IMR-90 (cell line): ENCODE results near the gene RFX4. TPM values are rescaled to one million over a fixed set of nuclear protein-coding genes. Genes with fewer than 3 reads are reported as not detected.

Source experiments
- ATAC-seq: fragments of 200-7000 bp; cut with Tn5 transposase; 2 replicates; pipeline ENCODE4 v1.9.1; 2020; ENCODE audit warnings: low read depth, mild to moderate bottlenecking, moderate library complexity
- BruUV-seq: library from RNA; stranded (reverse); fragments of 400-500 nt; replicated peaks from 2 replicates; lab custom pipeline; 2021; lab: Mats Ljungman, UMichigan
- CTCF ChIA-PET: fragments of 300-600 bp; formaldehyde crosslinking; extraction: SDS; loops from one replicate; lab custom pipeline; 2021; ENCODE audit warnings: antibody characterized with exemption; lab: Yijun Ruan, JAX
- POLR2A ChIA-PET: fragments of 300-600 bp; sonication (Branson Sonifier 250); formaldehyde crosslinking; loops from one replicate; lab custom pipeline; 2022; ENCODE audit warnings: antibody characterized with exemption; ENCODE audit not compliant: unreplicated experiment; lab: Charles Lee
- DNase-seq: peaks from one replicate; pipeline ENCODE4 v3.0.0; 2013
- H2AFZ ChIP-seq: replicated peaks from 2 replicates; pipeline ENCODE3; 2013; ENCODE audit warnings: low read length, mild to moderate bottlenecking; ENCODE audit not compliant: poor library complexity
- H2AK5ac ChIP-seq: 2 replicates; pipeline ENCODE4 v1.6.1; 2013; ENCODE audit warnings: low read depth, low read length, inconsistent platforms
- H2AK9ac ChIP-seq: replicated peaks from 2 replicates; pipeline ENCODE3; 2013; ENCODE audit warnings: mild to moderate bottlenecking, low read depth, low read length, moderate library complexity; ENCODE audit not compliant: poor library complexity
- H2BK120ac ChIP-seq: 2 replicates; pipeline ENCODE4 v1.6.1; 2013; ENCODE audit warnings: low read depth, low read length, inconsistent platforms
- H2BK15ac ChIP-seq: 3 replicates; pipeline ENCODE4 v1.6.1; 2013; ENCODE audit warnings: low read depth, low read length, inconsistent platforms
- H2BK20ac ChIP-seq: 2 replicates; pipeline ENCODE4 v1.6.1; 2013; ENCODE audit warnings: low read depth, mild to moderate bottlenecking, inconsistent platforms, low read length, moderate library complexity
- H2BK5ac ChIP-seq: 2 replicates; pipeline ENCODE4 v1.6.1; 2013; ENCODE audit warnings: mild to moderate bottlenecking, low read depth, low read length, inconsistent platforms; ENCODE audit not compliant: poor library complexity, severe bottlenecking
- H3K14ac ChIP-seq: replicated peaks from 2 replicates; pipeline ENCODE4 v1.6.1; 2013; ENCODE audit warnings: low read depth, low read length, inconsistent platforms
- H3K18ac ChIP-seq: 2 replicates; pipeline ENCODE4 v1.6.1; 2013; ENCODE audit warnings: low read depth, low read length, control low read depth
- H3K23ac ChIP-seq: 2 replicates; pipeline ENCODE4 v1.6.1; 2013; ENCODE audit warnings: low read depth, low read length, inconsistent platforms
- H3K27ac ChIP-seq: 2 replicates; pipeline ENCODE4 v1.5.1; 2013; ENCODE audit warnings: mild to moderate bottlenecking, control low read depth, low read length; ENCODE audit not compliant: insufficient read depth
- H3K27me3 ChIP-seq: 2 replicates; pipeline ENCODE4 v1.6.1; 2013; ENCODE audit warnings: low read length; ENCODE audit not compliant: control insufficient read depth, insufficient read depth
- H3K36me3 ChIP-seq: 2 replicates; pipeline ENCODE4 v1.6.1; 2013; ENCODE audit warnings: low read length, mixed read lengths; ENCODE audit not compliant: control insufficient read depth, insufficient read depth
- H3K4ac ChIP-seq: 2 replicates; pipeline ENCODE4 v1.6.1; 2013; ENCODE audit warnings: low read depth, low read length, inconsistent platforms
- H3K4me1 ChIP-seq: 2 replicates; pipeline ENCODE4 v1.6.1; 2013; ENCODE audit warnings: low read length, mixed read lengths; ENCODE audit not compliant: control insufficient read depth, insufficient read depth
- H3K4me2 ChIP-seq: 2 replicates; pipeline ENCODE4 v1.6.1; 2013; ENCODE audit warnings: low read depth, mild to moderate bottlenecking, control low read depth, low read length, moderate library complexity
- H3K4me3 ChIP-seq: 2 replicates; pipeline ENCODE4 v1.5.1; 2013; ENCODE audit warnings: low read depth, mild to moderate bottlenecking, control low read depth, low read length, moderate library complexity; ENCODE audit not compliant: insufficient read depth
- H3K56ac ChIP-seq: 2 replicates; pipeline ENCODE4 v1.6.1; 2013; ENCODE audit warnings: low read length, inconsistent platforms; ENCODE audit not compliant: insufficient read depth; ENCODE audit errors: extremely low read depth
- H3K79me1 ChIP-seq, 2 experiments: 2 replicates each; pipeline ENCODE4 v1.6.1; 2013; ENCODE audit warnings: low read length in 2 of 2, inconsistent platforms in 1 of 2, low read depth in 1 of 2
- H3K9ac ChIP-seq: 2 replicates; pipeline ENCODE4 v1.6.1; 2013; ENCODE audit warnings: low read depth, low read length, control low read depth
- H3K9me1 ChIP-seq: 2 replicates; pipeline ENCODE4 v1.6.1; 2013; ENCODE audit warnings: low read length, inconsistent platforms; ENCODE audit not compliant: insufficient read depth
- H3K9me3 ChIP-seq: 2 replicates; pipeline ENCODE4 v1.6.1; 2013; ENCODE audit warnings: low read length; ENCODE audit not compliant: control insufficient read depth, insufficient read depth
- H4K20me1 ChIP-seq: 2 replicates; pipeline ENCODE4 v1.6.1; 2013; ENCODE audit warnings: low read length, inconsistent platforms; ENCODE audit not compliant: insufficient read depth
- H4K5ac ChIP-seq: 2 replicates; pipeline ENCODE4 v1.6.1; 2013; ENCODE audit warnings: mild to moderate bottlenecking, low read depth, low read length, control low read depth
- H4K8ac ChIP-seq, 2 experiments: 2 replicates each; pipeline ENCODE4 v1.6.1; 2013; ENCODE audit warnings: low read depth in 2 of 2, low read length in 2 of 2, control low read depth in 1 of 2, inconsistent platforms in 1 of 2
- H4K91ac ChIP-seq: 2 replicates; pipeline ENCODE4 v1.6.1; 2013; ENCODE audit warnings: low read depth, low read length, inconsistent platforms; ENCODE audit not compliant: insufficient read depth
- CEBPB ChIP-seq: IDR thresholded peaks from 2 replicates; pipeline ENCODE4 v1.6.1; 2012; ENCODE audit warnings: low read depth, low read length, improper control_type of control experiment
- FOS ChIP-seq: fragments of 150-350 bp; IDR thresholded peaks from 2 replicates; pipeline ENCODE4 v1.6.1; 2016; ENCODE audit warnings: low read depth, low read length
- MAFK ChIP-seq: IDR thresholded peaks from 2 replicates; pipeline ENCODE4 v1.6.1; 2012; ENCODE audit warnings: low read depth, low read length, improper control_type of control experiment
- MAZ ChIP-seq: IDR thresholded peaks from 2 replicates; pipeline ENCODE4 v1.6.1; 2012; ENCODE audit warnings: low read depth, mild to moderate bottlenecking, low read length, improper control_type of control experiment, moderate library complexity, borderline replicate concordance
- NFE2L2 ChIP-seq: fragments of 150-350 bp; IDR thresholded peaks from 2 replicates; pipeline ENCODE4 v1.6.1; 2016; ENCODE audit warnings: low read depth, mild to moderate bottlenecking, low read length
- POLR2A ChIP-seq: IDR thresholded peaks from 2 replicates; pipeline ENCODE4 v1.6.1; 2012; ENCODE audit warnings: mild to moderate bottlenecking, low read depth, low read length
- RAD21 ChIP-seq: IDR thresholded peaks from 2 replicates; pipeline ENCODE4 v1.6.1; 2012; ENCODE audit warnings: low read length, improper control_type of control experiment
- RFX5 ChIP-seq: IDR thresholded peaks from 2 replicates; pipeline ENCODE4 v1.8.0; 2012; ENCODE audit warnings: low read depth, mild to moderate bottlenecking, low read length, moderate library complexity
- SMC3 ChIP-seq: fragments of 150-350 bp; IDR thresholded peaks from 2 replicates; pipeline ENCODE4 v1.6.1; 2016; ENCODE audit warnings: low read depth, mild to moderate bottlenecking, antibody characterized with exemption, low read length, moderate library complexity
- WGBS, 2 experiments: methylation state at CpG; one replicate each; pipeline versions ENCODE4 v1.1.5 to v1.1.7; 2013; ENCODE audit warnings: missing lambda C conversion rate in 2 of 2; ENCODE audit not compliant: insufficient read length in 1 of 2; ENCODE audit errors: extremely low coverage in 2 of 2; 5-methylcytosine and 5-hydroxymethylcytosine counted together
- dilution Hi-C: fragments of 300-500 bp; cut with HindIII; formaldehyde crosslinking; loops from one replicate; pipeline ENCODE4 v1.14.3; 2018; ENCODE audit warnings: low sequenced_read_pairs; ENCODE audit not compliant: unreplicated experiment
- in situ Hi-C: fragments of 300-500 bp; cut with MboI; formaldehyde crosslinking; loops from 3 replicates; pipeline ENCODE4 v1.14.3; 2019; ENCODE audit warnings: low sequenced_read_pairs, inconsistent platforms, mixed read lengths
- intact Hi-C: fragments of 100-400 bp; cut with micrococcal nuclease; formaldehyde crosslinking; loops from 2 replicates; pipeline ENCODE4 v1.10.0; 2022
- polyA plus RNA-seq, 3 experiments: library from polyadenylated mRNA; depleted of rRNA; stranded (reverse); fragments of >200 nt; gene quantifications; 2 replicates each; pipeline ENCODE4 v1.2.3, GENCODE V29; 2012; ENCODE audit warnings: low replicate concordance in 1 of 3
- total RNA-seq: library from RNA; depleted of rRNA; stranded (reverse); fragments of >200 nt; gene quantifications from 2 replicates; pipeline ENCODE4 v1.2.3, GENCODE V29; 2012
- TF ChIP-seq, protein P1 (sequence below): fragments of 150-350 bp; IDR thresholded peaks from 2 replicates; pipeline ENCODE4 v1.6.1; 2016; ENCODE audit warnings: low read depth, mild to moderate bottlenecking, low read length, moderate library complexity, borderline replicate concordance
- TF ChIP-seq, protein P2 (sequence below): conservative IDR thresholded peaks from 2 replicates; pipeline ENCODE4 v1.5.1; 2012; ENCODE audit warnings: mild to moderate bottlenecking, low read depth, low read length, improper control_type of control experiment

The RFX4 gene
- total and polyA plus RNA-seq, 2 of the 4 experiments (the other 2 are of a cell fraction) = not detected

DNA sequence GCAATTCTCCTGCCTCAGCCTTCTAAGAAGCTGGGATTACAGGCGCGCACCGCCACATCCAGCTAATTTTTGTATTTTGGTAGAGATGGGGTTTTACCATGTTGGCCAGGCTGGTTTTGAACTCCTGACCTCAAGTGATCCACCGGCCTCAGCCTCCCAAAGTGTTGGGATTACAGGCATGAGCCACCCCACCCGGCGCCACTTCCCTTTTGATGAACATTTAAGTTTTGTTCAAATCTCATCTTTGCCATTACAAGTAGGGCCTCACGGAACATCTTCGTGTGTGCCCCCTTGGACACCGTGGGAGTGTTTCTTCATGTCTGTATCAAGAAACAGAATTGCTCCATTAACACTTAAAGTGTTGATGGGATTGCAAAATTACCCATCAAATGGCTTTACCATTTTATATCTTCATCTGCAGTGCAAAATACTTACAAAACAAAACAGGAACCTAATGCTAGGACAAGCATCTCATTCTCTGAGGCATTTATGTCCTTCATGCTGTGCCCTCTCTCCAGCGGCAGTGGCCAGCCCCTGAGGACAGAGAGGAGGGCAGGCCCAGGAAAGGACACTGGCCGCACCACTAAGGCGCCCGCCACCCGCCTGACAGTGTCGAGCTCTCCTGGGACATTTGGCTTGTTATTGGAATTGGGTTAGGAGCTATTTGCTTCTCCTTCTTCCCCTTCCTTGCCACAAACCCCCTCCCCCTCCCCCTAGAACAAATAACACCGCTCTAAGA lies 61.7 kb downstream of the RFX4 start:
- Histone ChIP-seq H3K27ac (no peak overlapping the region), H2BK5ac (no peak overlapping the region), H2AK5ac (no peak overlapping the region), H3K9me3 (no peaks in the 10 kb centered on the region), H2AK9ac (no peak overlapping the region), H3K4ac (no peak overlapping the region), H3K18ac (no peak overlapping the region), H3K79me1 (no peaks in the 10 kb centered on the region), H3K36me3 (no peaks in the 10 kb centered on the region), H3K4me2 (no peak overlapping the region), H4K8ac (no peak overlapping the region), H3K4me1 (no peaks in the 10 kb centered on the region), H3K9ac (no peak overlapping the region), H4K20me1 (no peaks in the 10 kb centered on the region), H2BK15ac (no peak overlapping the region), H2BK20ac (no peak overlapping the region), H2BK120ac (no peak overlapping the region), H3K9me1 (no peaks in the 10 kb centered on the region), H3K14ac (no peak overlapping the region), H4K5ac (no peak overlapping the region), H3K4me3 (no peak overlapping the region), H4K91ac (no peak overlapping the region), H3K27me3 (peaks cover 1% of the 10 kb centered on the region; the same call in 1 of the 2 replicates), H2AFZ (no peak overlapping the region), H3K23ac (no peak overlapping the region), H3K56ac (no peak overlapping the region)
- no peak for ATAC-seq
- intact Hi-C loops (no loop called here), dilution Hi-C loops (no loop called here), in situ Hi-C loops (no loop called here)
- TF ChIP-seq FOS (no peak), MAZ (no peak), RFX5 (no peak), RAD21 (no peak), POLR2A (no peak), MAFK (no peak), NFE2L2 (no peak), CEBPB (no peak), SMC3 (no peak)
- TF ChIP-seq, protein P1, sequence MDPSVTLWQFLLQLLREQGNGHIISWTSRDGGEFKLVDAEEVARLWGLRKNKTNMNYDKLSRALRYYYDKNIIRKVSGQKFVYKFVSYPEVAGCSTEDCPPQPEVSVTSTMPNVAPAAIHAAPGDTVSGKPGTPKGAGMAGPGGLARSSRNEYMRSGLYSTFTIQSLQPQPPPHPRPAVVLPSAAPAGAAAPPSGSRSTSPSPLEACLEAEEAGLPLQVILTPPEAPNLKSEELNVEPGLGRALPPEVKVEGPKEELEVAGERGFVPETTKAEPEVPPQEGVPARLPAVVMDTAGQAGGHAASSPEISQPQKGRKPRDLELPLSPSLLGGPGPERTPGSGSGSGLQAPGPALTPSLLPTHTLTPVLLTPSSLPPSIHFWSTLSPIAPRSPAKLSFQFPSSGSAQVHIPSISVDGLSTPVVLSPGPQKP = no peak
- TF ChIP-seq, protein P2, sequence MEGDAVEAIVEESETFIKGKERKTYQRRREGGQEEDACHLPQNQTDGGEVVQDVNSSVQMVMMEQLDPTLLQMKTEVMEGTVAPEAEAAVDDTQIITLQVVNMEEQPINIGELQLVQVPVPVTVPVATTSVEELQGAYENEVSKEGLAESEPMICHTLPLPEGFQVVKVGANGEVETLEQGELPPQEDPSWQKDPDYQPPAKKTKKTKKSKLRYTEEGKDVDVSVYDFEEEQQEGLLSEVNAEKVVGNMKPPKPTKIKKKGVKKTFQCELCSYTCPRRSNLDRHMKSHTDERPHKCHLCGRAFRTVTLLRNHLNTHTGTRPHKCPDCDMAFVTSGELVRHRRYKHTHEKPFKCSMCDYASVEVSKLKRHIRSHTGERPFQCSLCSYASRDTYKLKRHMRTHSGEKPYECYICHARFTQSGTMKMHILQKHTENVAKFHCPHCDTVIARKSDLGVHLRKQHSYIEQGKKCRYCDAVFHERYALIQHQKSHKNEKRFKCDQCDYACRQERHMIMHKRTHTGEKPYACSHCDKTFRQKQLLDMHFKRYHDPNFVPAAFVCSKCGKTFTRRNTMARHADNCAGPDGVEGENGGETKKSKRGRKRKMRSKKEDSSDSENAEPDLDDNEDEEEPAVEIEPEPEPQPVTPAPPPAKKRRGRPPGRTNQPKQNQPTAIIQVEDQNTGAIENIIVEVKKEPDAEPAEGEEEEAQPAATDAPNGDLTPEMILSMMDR = no peak
- 80% methylated on average over 1 of the region's 16 CpGs; no CpG with 5 or more reads in 1 of the 2 experiments for WGBS, 2 experiments
- no TSS peak for BruUV-seq
- no peak for DNase-seq
- CTCF ChIA-PET = no interaction called here
- POLR2A ChIA-PET = no interaction called here
